HepG2 (cell line): ENCODE measurements around the gene SPEM2. TPM values are rescaled to one million over a fixed set of nuclear protein-coding genes. Genes with fewer than 3 reads are reported as not detected.
A peak's percentile ranks its signal among the peaks of the same experiment; 100 is the strongest.

ENCODE experiments used
- FOSL2 ChIP-seq: sonication (generic); formaldehyde crosslinking; IDR thresholded peaks from 2 replicates; pipeline ENCODE4 v1.4.0; 2020; ENCODE audit warnings: missing genetic modification reagents
- GTF2F1 ChIP-seq: fragments of 150-350 bp; IDR thresholded peaks from 2 replicates; pipeline ENCODE4 v1.6.1; 2014; ENCODE audit warnings: low read length
- HES4 ChIP-seq: sonication (generic); formaldehyde crosslinking; IDR thresholded peaks from 2 replicates; pipeline ENCODE4 v1.9.0; 2021; ENCODE audit warnings: mild to moderate bottlenecking, missing genetic modification reagents, borderline replicate concordance
- HMG20B ChIP-seq: conservative IDR thresholded peaks from 2 replicates; pipeline ENCODE4 v1.6.1; 2016; ENCODE audit warnings: missing genetic modification reagents, missing compliant biosample characterization
- NR2F2 ChIP-seq: IDR thresholded peaks from 2 replicates; pipeline ENCODE4 v1.6.1; 2012; ENCODE audit warnings: low read depth, inconsistent platforms, borderline replicate concordance
- SIX4 ChIP-seq: sonication (generic); formaldehyde crosslinking; IDR thresholded peaks from 2 replicates; pipeline ENCODE4 v1.4.0; 2020; ENCODE audit warnings: missing genetic modification reagents
- SRSF4 ChIP-seq: fragments of 200-400 bp; formaldehyde crosslinking; IDR thresholded peaks from one replicate; pipeline ENCODE4 v1.6.1; 2018; ENCODE audit warnings: mild to moderate bottlenecking, low read depth, low read length, moderate library complexity; ENCODE audit not compliant: poor library complexity, severe bottlenecking
- ZMYM2 ChIP-seq: sonication (generic); formaldehyde crosslinking; IDR thresholded peaks from 2 replicates; pipeline ENCODE4 v1.8.0; 2022; ENCODE audit warnings: mild to moderate bottlenecking, missing genetic modification reagents
- ZNF350 ChIP-seq: sonication (generic); formaldehyde crosslinking; IDR thresholded peaks from 2 replicates; pipeline ENCODE4 v1.4.0; 2020; ENCODE audit warnings: mild to moderate bottlenecking, low read depth, missing genetic modification reagents, borderline replicate concordance
- ZNF543 ChIP-seq: sonication (generic); formaldehyde crosslinking; IDR thresholded peaks from 2 replicates; pipeline ENCODE4 v1.4.0; 2020; ENCODE audit warnings: mild to moderate bottlenecking, missing genetic modification reagents
- ZNF772 ChIP-seq: sonication (generic); formaldehyde crosslinking; IDR thresholded peaks from 2 replicates; pipeline ENCODE4 v1.5.0; 2020; ENCODE audit warnings: mild to moderate bottlenecking, missing genetic modification reagents
- ZNF777 ChIP-seq: sonication (generic); formaldehyde crosslinking; IDR thresholded peaks from 2 replicates; pipeline ENCODE4 v1.4.0; 2020; ENCODE audit warnings: missing genetic modification reagents
- polyA plus RNA-seq, 8 experiments: library from polyadenylated mRNA; depleted of rRNA in 3 of 8; stranded (reverse) in 7 of 8; unstranded in 1 of 8; fragments of >200 nt; fragmentation: Illumina TruSeq in 4 of 8; extraction: Trizol in 4 of 8; gene quantifications; 2 replicates each; pipeline versions ENCODE4 v1.2.1 to v1.2.3, GENCODE V29; 2011 to 2016; ENCODE audit warnings: low read depth in 4 of 8, missing spikeins in 1 of 8, mixed read lengths in 1 of 8; ENCODE audit not compliant: insufficient read depth in 1 of 8
- total RNA-seq, 5 experiments: library from RNA; depleted of rRNA; stranded (reverse); fragments of >200 nt; fragmentation: Illumina TruSeq; extraction: Trizol; gene quantifications; 2 replicates each; pipeline ENCODE4 v1.2.3, GENCODE V29; 2016; ENCODE audit warnings: low read depth in 1 of 5
- TF ChIP-seq, protein P1 (sequence below): sonication (generic); formaldehyde crosslinking; IDR thresholded peaks from 2 replicates; pipeline ENCODE4 v1.8.0; 2022; ENCODE audit warnings: low read depth, missing genetic modification reagents
- TF ChIP-seq, protein P2 (sequence below): sonication (generic); formaldehyde crosslinking; IDR thresholded peaks from 2 replicates; pipeline ENCODE4 v1.4.0; 2020; ENCODE audit warnings: mild to moderate bottlenecking, missing genetic modification reagents, borderline replicate concordance
- TF ChIP-seq, protein P3 (sequence below): IDR thresholded peaks from 2 replicates; pipeline ENCODE4 v1.6.1; 2016; ENCODE audit warnings: missing compliant biosample characterization, missing genetic modification reagents, borderline replicate concordance
- TF ChIP-seq, protein P4 (sequence below): IDR thresholded peaks from 2 replicates; pipeline ENCODE4 v1.6.1; 2018; ENCODE audit warnings: missing genetic modification reagents
- TF ChIP-seq, protein P5 (sequence below): sonication (generic); formaldehyde crosslinking; IDR thresholded peaks from 2 replicates; pipeline ENCODE4 v1.8.0; 2022; ENCODE audit warnings: missing genetic modification reagents, mild to moderate bottlenecking, inconsistent platforms, borderline replicate concordance
- TF ChIP-seq, protein P6 (sequence below): sonication (generic); formaldehyde crosslinking; conservative IDR thresholded peaks from 2 replicates; pipeline ENCODE4 v1.4.0; 2020; ENCODE audit warnings: missing genetic modification reagents

Gene SPEM2
- total and polyA plus RNA-seq, 2 of the 13 experiments (the other 11 are each of a cell fraction or from before 2014, with no cell fraction given) = not detected

DNA sequence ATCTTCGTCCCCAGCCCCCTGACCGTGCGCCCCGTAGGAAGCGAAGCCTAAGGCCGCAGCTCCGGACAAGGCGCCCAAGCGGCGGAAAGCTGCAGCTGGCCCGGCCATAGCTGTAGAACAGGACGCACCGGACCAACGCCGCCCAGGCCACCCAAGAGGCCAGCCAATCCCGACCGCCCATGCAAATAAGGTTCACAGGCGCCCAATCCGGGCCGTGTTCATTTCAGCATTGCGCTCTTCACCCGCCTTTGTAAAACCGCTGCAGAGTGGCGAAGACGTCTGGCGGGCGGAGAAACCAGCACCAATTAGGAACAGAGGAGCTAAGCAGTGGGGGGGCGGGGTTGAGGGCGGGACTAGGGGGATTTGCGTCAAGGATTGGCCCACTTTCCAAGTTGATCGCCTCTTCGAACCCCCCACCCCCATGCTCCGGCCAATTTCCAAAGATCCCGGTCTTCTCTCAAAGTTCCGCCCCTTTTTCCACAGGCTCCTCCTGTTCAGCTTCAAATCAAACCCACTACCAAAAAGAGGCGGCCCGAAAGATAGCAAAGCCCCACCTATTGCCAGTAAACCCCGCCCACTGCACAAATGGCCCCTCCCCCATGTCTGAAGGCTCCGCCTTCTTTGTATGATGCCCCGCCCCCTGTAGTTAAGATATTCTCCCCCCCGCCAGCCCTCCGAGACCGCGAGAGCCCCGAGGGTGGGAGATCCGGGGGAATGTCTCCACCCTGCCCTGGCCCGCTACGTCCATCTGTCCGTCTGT is 21.3 kb upstream of the SPEM2 start, which contains the start of gene TMEM256 (continued):
- TF ChIP-seq, protein P1, sequence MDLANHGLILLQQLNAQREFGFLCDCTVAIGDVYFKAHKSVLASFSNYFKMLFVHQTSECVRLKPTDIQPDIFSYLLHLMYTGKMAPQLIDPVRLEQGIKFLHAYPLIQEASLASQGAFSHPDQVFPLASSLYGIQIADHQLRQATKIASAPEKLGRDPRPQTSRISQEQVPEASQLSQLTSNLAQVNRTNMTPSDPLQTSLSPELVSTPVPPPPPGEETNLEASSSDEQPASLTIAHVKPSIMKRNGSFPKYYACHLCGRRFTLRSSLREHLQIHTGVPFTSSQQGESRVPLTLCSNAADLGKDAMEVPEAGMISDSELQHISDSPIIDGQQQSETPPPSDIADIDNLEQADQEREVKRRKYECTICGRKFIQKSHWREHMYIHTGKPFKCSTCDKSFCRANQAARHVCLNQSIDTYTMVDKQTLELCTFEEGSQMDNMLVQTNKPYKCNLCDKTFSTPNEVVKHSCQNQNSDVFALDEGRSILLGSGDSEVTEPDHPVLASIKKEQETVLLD (CRISPR knock-in tag) = no peak; the same call in 1 of the 2 replicates
- TF ChIP-seq GTF2F1 = 0 out of 2 replicates have a peak, but pooled peaks have one; percentile 30
- TF ChIP-seq SIX4 (CRISPR knock-in tag) = no peak
- TF ChIP-seq ZMYM2 (CRISPR knock-in tag) = no peak
- no peak for TF ChIP-seq HES4
- TF ChIP-seq, protein P2, sequence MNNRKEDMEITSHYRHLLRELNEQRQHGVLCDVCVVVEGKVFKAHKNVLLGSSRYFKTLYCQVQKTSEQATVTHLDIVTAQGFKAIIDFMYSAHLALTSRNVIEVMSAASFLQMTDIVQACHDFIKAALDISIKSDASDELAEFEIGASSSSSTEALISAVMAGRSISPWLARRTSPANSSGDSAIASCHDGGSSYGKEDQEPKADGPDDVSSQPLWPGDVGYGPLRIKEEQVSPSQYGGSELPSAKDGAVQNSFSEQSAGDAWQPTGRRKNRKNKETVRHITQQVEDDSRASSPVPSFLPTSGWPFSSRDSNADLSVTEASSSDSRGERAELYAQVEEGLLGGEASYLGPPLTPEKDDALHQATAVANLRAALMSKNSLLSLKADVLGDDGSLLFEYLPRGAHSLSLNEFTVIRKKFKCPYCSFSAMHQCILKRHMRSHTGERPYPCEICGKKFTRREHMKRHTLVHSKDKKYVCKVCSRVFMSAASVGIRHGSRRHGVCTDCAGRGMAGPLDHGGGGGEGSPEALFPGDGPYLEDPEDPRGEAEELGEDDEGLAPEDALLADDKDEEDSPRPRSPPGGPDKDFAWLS (CRISPR knock-in tag) = no peak
- TF ChIP-seq ZNF543 (CRISPR knock-in tag) = 0 out of 2 replicates have a peak, but pooled peaks have one; percentile 7
- TF ChIP-seq, protein P3, sequence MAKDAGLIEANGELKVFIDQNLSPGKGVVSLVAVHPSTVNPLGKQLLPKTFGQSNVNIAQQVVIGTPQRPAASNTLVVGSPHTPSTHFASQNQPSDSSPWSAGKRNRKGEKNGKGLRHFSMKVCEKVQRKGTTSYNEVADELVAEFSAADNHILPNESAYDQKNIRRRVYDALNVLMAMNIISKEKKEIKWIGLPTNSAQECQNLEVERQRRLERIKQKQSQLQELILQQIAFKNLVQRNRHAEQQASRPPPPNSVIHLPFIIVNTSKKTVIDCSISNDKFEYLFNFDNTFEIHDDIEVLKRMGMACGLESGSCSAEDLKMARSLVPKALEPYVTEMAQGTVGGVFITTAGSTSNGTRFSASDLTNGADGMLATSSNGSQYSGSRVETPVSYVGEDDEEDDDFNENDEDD = peak; percentile 52; the same call in 1 of the 2 replicates
- TF ChIP-seq NR2F2 = no peak
- no peak; the same call in 1 of the 2 replicates for TF ChIP-seq ZNF350
- TF ChIP-seq ZNF772 = peak; percentile 58; the same call in 1 of the 2 replicates
- TF ChIP-seq FOSL2 (CRISPR knock-in tag) = peak; percentile 13; the same call in 1 of the 2 replicates
- TF ChIP-seq ZNF777 (CRISPR knock-in tag) = peak; percentile 56; the same call in 1 of the 2 replicates
- TF ChIP-seq, protein P4, sequence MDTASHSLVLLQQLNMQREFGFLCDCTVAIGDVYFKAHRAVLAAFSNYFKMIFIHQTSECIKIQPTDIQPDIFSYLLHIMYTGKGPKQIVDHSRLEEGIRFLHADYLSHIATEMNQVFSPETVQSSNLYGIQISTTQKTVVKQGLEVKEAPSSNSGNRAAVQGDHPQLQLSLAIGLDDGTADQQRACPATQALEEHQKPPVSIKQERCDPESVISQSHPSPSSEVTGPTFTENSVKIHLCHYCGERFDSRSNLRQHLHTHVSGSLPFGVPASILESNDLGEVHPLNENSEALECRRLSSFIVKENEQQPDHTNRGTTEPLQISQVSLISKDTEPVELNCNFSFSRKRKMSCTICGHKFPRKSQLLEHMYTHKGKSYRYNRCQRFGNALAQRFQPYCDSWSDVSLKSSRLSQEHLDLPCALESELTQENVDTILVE (CRISPR knock-in tag) = 0 out of 2 replicates have a peak, but pooled peaks have one; percentile 19
- TF ChIP-seq, protein P5, sequence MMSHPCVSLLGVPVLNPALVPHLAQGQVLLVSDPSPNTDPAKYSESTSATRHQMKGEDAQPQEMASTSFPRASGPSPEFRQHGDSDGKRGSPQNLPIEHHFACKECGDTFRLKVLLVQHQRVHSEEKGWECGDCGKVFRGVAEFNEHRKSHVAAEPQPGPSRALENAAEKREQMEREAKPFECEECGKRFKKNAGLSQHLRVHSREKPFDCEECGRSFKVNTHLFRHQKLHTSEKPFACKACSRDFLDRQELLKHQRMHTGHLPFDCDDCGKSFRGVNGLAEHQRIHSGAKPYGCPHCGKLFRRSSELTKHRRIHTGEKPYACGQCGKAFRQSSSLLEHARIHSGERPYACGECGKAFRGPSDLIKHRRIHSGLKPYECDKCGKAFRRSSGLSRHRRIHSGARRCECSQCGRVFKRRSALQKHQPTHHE (CRISPR knock-in tag) = no peak; the same call in 1 of the 2 replicates
- no peak for TF ChIP-seq SRSF4
- no peak for TF ChIP-seq HMG20B (CRISPR knock-in tag)
- TF ChIP-seq, protein P6, sequence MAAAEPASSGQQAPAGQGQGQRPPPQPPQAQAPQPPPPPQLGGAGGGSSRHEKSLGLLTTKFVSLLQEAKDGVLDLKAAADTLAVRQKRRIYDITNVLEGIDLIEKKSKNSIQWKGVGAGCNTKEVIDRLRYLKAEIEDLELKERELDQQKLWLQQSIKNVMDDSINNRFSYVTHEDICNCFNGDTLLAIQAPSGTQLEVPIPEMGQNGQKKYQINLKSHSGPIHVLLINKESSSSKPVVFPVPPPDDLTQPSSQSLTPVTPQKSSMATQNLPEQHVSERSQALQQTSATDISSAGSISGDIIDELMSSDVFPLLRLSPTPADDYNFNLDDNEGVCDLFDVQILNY = no peak
